ENCODE results near the gene TEX11. TPM values are rescaled to one million over a fixed set of nuclear protein-coding genes. Genes with fewer than 3 reads are reported as not detected.

The TEX11 gene
- polyA plus RNA-seq, 1 donor (not counting 4 experiments of a cell fraction or from before 2014, with no cell fraction given): not detected

GRCh38 chrX:70672326-70672725, 236.2 kb downstream of the TEX11 start:
- Histone ChIP-seq H3K27ac (ENCODE audit: control insufficient read depth, insufficient read depth, low read length) (no peak overlapping the region), H3K9me1 (ENCODE audit: control insufficient read depth, extremely low read depth, insufficient read depth, low read length) (no peaks in the 10 kb centered on the region), H3K4me3 (ENCODE audit: control insufficient read depth in 2 of 3, extremely low read depth in 1 of 3, insufficient read depth in 2 of 3, low read depth in 1 of 3, low read length in 3 of 3) (no peak overlapping the region), H3K27me3 (ENCODE audit: control insufficient read depth, extremely low read depth, insufficient read depth, low read length) (no peaks in the 10 kb centered on the region), H3K9me3 (ENCODE audit: control insufficient read depth, low read depth, low read length) (no peaks in the 10 kb centered on the region), H3K9ac (ENCODE audit: control insufficient read depth, extremely low read depth, insufficient read depth, low read length) (no peak overlapping the region), H4K20me1 (ENCODE audit: control insufficient read depth, extremely low read depth, insufficient read depth, low read length) (no peaks in the 10 kb centered on the region), H2AFZ (ENCODE audit: control insufficient read depth, low read length) (no peak overlapping the region), H3K4me1 (ENCODE audit: control insufficient read depth, extremely low read depth, insufficient read depth, low read length) (no peaks in the 10 kb centered on the region), H3K36me3 (ENCODE audit: control insufficient read depth in 2 of 2, extremely low read depth in 1 of 2, insufficient read depth in 2 of 2, low read length in 2 of 2) (no peaks in the 10 kb centered on the region), H3K4me2 (ENCODE audit: control insufficient read depth, extremely low read depth, insufficient read depth, low read depth, low read length) (no peak overlapping the region), H3K79me2 (ENCODE audit: control insufficient read depth, insufficient read depth, low read length) (no peaks in the 10 kb centered on the region)
- dilution Hi-C loops (cut with MboI; ENCODE audit: extremely low pct_ligation_motif_present, low sequenced_read_pairs): no loop called here
- DNase-seq (ENCODE audit: low read depth, low spot score): no peak
- FAIRE-seq: no peak
- no peak for TF ChIP-seq EZH2 (IDR thresholded peaks at IDR 0.05; ENCODE audit: low read length)
- no peak for TF ChIP-seq CTCF (optimal IDR thresholded peaks at IDR 0.05 in 1 of 3, IDR thresholded peaks at IDR 0.05 in 1 of 3, conservative IDR thresholded peaks at IDR 0.05 in 1 of 3; ENCODE audit: extremely low read depth in 1 of 3, insufficient read depth in 2 of 3, low read length in 3 of 3)

DNA sequence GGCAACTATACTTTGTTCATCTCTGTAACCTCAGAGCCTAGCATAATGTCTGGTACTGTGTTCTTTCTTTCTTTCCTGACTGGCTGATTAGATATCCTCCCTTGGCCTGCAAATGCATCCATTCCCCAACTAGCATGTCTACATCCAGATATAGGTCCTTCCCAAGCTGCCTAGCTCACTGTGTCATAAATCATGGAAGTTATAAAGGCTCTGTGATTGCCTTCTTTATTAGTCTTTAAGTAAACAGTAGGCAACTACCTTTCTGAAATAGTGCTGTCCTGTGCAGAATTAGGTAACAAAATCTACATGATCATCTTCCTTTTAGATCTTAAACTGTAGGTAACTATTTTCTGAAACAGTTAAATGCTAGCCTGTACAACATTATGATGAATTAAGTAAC, 239.4 kb downstream of the TEX11 start:
- Histone ChIP-seq H3K9me3 (ENCODE audit: control insufficient read depth, low read depth, low read length) (no peaks in the 10 kb centered on the region), H3K79me2 (ENCODE audit: control insufficient read depth, insufficient read depth, low read length) (no peaks in the 10 kb centered on the region), H3K9ac (ENCODE audit: control insufficient read depth, extremely low read depth, insufficient read depth, low read length) (no peak overlapping the region), H3K36me3 (ENCODE audit: control insufficient read depth in 2 of 2, extremely low read depth in 1 of 2, insufficient read depth in 2 of 2, low read length in 2 of 2) (no peaks in the 10 kb centered on the region), H2AFZ (ENCODE audit: control insufficient read depth, low read length) (no peak overlapping the region), H3K4me3 (ENCODE audit: control insufficient read depth in 2 of 3, extremely low read depth in 1 of 3, insufficient read depth in 2 of 3, low read depth in 1 of 3, low read length in 3 of 3) (no peak overlapping the region), H3K27me3 (ENCODE audit: control insufficient read depth, extremely low read depth, insufficient read depth, low read length) (no peaks in the 10 kb centered on the region), H3K27ac (ENCODE audit: control insufficient read depth, insufficient read depth, low read length) (no peak overlapping the region), H3K9me1 (ENCODE audit: control insufficient read depth, extremely low read depth, insufficient read depth, low read length) (no peaks in the 10 kb centered on the region), H4K20me1 (ENCODE audit: control insufficient read depth, extremely low read depth, insufficient read depth, low read length) (no peaks in the 10 kb centered on the region), H3K4me1 (ENCODE audit: control insufficient read depth, extremely low read depth, insufficient read depth, low read length) (no peaks in the 10 kb centered on the region), H3K4me2 (ENCODE audit: control insufficient read depth, extremely low read depth, insufficient read depth, low read depth, low read length) (no peak overlapping the region)
- DNase-seq (ENCODE audit: low read depth, low spot score) (no peak), FAIRE-seq (no peak)
- dilution Hi-C loops (cut with MboI; ENCODE audit: extremely low pct_ligation_motif_present, low sequenced_read_pairs): no loop called here
- TF ChIP-seq EZH2 (IDR thresholded peaks at IDR 0.05; ENCODE audit: low read length): no peak
- no peak for TF ChIP-seq CTCF (optimal IDR thresholded peaks at IDR 0.05 in 1 of 3, IDR thresholded peaks at IDR 0.05 in 1 of 3, conservative IDR thresholded peaks at IDR 0.05 in 1 of 3; ENCODE audit: extremely low read depth in 1 of 3, insufficient read depth in 2 of 3, low read length in 3 of 3)
